Measurements from ENCODE around the gene UPK3A.

UPK3A gene

GRCh38 chr22:45318558-45319323 lies 34.0 kb downstream of the UPK3A start:
- no peaks in the 10 kb centered on the region for H3K9me3 ChIP-seq (ENCODE audit: insufficient read depth, low read length, severe bottlenecking)
- ATAC-seq (ENCODE audit: insufficient read depth, low read depth) (peak; percentile 64), DNase-seq (peak; percentile 24)
- H3K27me3 ChIP-seq (ENCODE audit: insufficient read depth, low read length, poor library complexity), result no peaks in the 10 kb centered on the region
- H3K9ac ChIP-seq (ENCODE audit: low read depth, low read length), result peak overlapping the region; percentile 32
- peak overlapping the region; percentile 56 for H3K4me2 ChIP-seq (ENCODE audit: insufficient read depth, low read length)
- H3K4me3 ChIP-seq (ENCODE audit: low read depth in 1 of 2, low read length in 2 of 2), result peak overlapping the region in 1 of 2 experiments; percentile 39; a peak in 2 of 4 replicates
- H2AFZ ChIP-seq (ENCODE audit: low read depth, low read length), result peak overlapping the region; percentile 50
- peak overlapping the region; percentile 62 for H3K27ac ChIP-seq (ENCODE audit: low read length)
- peaks cover 38% of the 10 kb centered on the region for H4K20me1 ChIP-seq (ENCODE audit: insufficient read depth, low read length)
- H3K36me3 ChIP-seq (ENCODE audit: insufficient read depth, low read length), result peaks cover 15% of the 10 kb centered on the region
- H3K79me2 ChIP-seq (ENCODE audit: insufficient read depth, low read length), result peaks cover 66% of the 10 kb centered on the region
- no peak for TF ChIP-seq EZH2 (IDR thresholded peaks at IDR 0.05; ENCODE audit: borderline replicate concordance, low read depth, low read length, severe bottlenecking)
- TF ChIP-seq CTCF (IDR thresholded peaks at IDR 0.05; ENCODE audit: borderline replicate concordance, extremely low read depth, low read length, poor library complexity, severe bottlenecking), result no peak
- H3K4me1 ChIP-seq (ENCODE audit: insufficient read depth, low read length), result peaks cover 24% of the 10 kb centered on the region

DNA sequence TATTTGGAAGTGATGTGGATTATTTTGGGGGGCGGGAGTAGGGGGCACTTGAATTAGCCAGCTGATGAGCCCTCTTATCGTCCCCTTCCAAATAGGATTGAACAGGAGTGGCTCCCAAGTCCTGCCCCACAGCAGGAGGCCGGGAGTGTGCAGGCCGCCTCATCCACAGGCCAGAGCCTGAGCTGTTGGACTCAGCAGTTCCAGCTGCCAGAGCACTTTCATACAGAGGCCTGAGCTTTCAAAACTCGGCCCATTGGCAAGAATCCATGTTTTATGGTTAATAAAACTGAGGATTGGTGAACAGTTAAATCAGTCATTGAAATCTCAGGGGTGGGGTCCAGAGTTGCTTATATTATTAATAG lies 34.6 kb downstream of the UPK3A start:
- Histone ChIP-seq H3K4me3 (ENCODE audit: low read depth in 1 of 2, low read length in 2 of 2) (no peak overlapping the region), H3K27ac (ENCODE audit: low read length) (peak overlapping the region; percentile 62), H3K4me2 (ENCODE audit: insufficient read depth, low read length) (no peak overlapping the region; the same call in 1 of the 2 replicates), H3K27me3 (ENCODE audit: insufficient read depth, low read length, poor library complexity) (no peaks in the 10 kb centered on the region), H3K36me3 (ENCODE audit: insufficient read depth, low read length) (peaks cover 20% of the 10 kb centered on the region), H3K4me1 (ENCODE audit: insufficient read depth, low read length) (peaks cover 24% of the 10 kb centered on the region), H3K79me2 (ENCODE audit: insufficient read depth, low read length) (peaks cover 61% of the 10 kb centered on the region), H2AFZ (ENCODE audit: low read depth, low read length) (no peak overlapping the region), H3K9me3 (ENCODE audit: insufficient read depth, low read length, severe bottlenecking) (no peaks in the 10 kb centered on the region), H4K20me1 (ENCODE audit: insufficient read depth, low read length) (peaks cover 33% of the 10 kb centered on the region), H3K9ac (ENCODE audit: low read depth, low read length) (peak overlapping the region; percentile 32; the same call in 1 of the 2 replicates)
- DNase-seq (no peak), ATAC-seq (ENCODE audit: insufficient read depth, low read depth) (no peak)
- TF ChIP-seq CTCF (IDR thresholded peaks at IDR 0.05; ENCODE audit: borderline replicate concordance, extremely low read depth, low read length, poor library complexity, severe bottlenecking) (no peak), EZH2 (IDR thresholded peaks at IDR 0.05; ENCODE audit: borderline replicate concordance, low read depth, low read length, severe bottlenecking) (no peak)

- DNase-seq, result no peak
- TF ChIP-seq EZH2 (IDR thresholded peaks at IDR 0.05; ENCODE audit: borderline replicate concordance, low read depth, low read length, severe bottlenecking) (no peak), CTCF (IDR thresholded peaks at IDR 0.05; ENCODE audit: borderline replicate concordance, extremely low read depth, low read length, poor library complexity, severe bottlenecking) (no peak)
- Histone ChIP-seq H3K27me3 (ENCODE audit: insufficient read depth, low read length, poor library complexity) (no peaks in the 10 kb centered on the region), H3K9me3 (ENCODE audit: insufficient read depth, low read length, severe bottlenecking) (no peaks in the 10 kb centered on the region), H3K9ac (ENCODE audit: low read depth, low read length) (no peak overlapping the region), H3K4me1 (ENCODE audit: insufficient read depth, low read length) (peaks cover 24% of the 10 kb centered on the region), H3K36me3 (ENCODE audit: insufficient read depth, low read length) (peaks cover 31% of the 10 kb centered on the region), H3K4me3 (ENCODE audit: low read depth in 1 of 2, low read length in 2 of 2) (no peak overlapping the region), H3K27ac (ENCODE audit: low read length) (no peak overlapping the region), H3K79me2 (ENCODE audit: insufficient read depth, low read length) (peaks cover 49% of the 10 kb centered on the region), H2AFZ (ENCODE audit: low read depth, low read length) (no peak overlapping the region), H4K20me1 (ENCODE audit: insufficient read depth, low read length) (peaks cover 30% of the 10 kb centered on the region), H3K4me2 (ENCODE audit: insufficient read depth, low read length) (no peak overlapping the region)
- ATAC-seq (ENCODE audit: insufficient read depth, low read depth), result no peak
Observed at GRCh38 chr22:45320357-45320976, 35.7 kb downstream of the UPK3A start.

All from DND-41 (cell line).